Immature natural killer cell (primary cell): ENCODE results near the gene FAM118A. TPM values are rescaled to one million over a fixed set of nuclear protein-coding genes. Genes with fewer than 3 reads are reported as not detected.
"Not testable (repeated sequence)": the region's sequence is repeated elsewhere in the genome, so short reads cannot be mapped to it uniquely, and the experiment has no call there.

Experiments used
- DNase-seq, 3 donors: peaks; one replicate each; pipeline ENCODE4 v3.0.0; 2022; ENCODE audit warnings: mixed read lengths in 1 of 3
- H3K27ac Mint-ChIP-seq, 6 donors: one replicate each; pipeline ENCODE4 v1.8.0; 2020; ENCODE audit warnings: mixed read lengths in 6 of 6, mild to moderate bottlenecking in 5 of 6, inconsistent platforms in 4 of 6, moderate library complexity in 3 of 6
- H3K27me3 Mint-ChIP-seq, 3 donors: one replicate each; pipeline ENCODE4 v1.8.0; 2020 to 2021; ENCODE audit warnings: low read depth in 3 of 3, mild to moderate bottlenecking in 3 of 3, mixed read lengths in 3 of 3, moderate library complexity in 3 of 3, inconsistent platforms in 1 of 3
- H3K36me3 Mint-ChIP-seq, 3 donors: one replicate each; pipeline ENCODE4 v1.8.0; 2020; ENCODE audit warnings: mixed read lengths in 3 of 3, inconsistent platforms in 2 of 3, mild to moderate bottlenecking in 2 of 3
- H3K4me1 Mint-ChIP-seq, 2 donors: one replicate each; pipeline ENCODE4 v1.8.0; 2020; ENCODE audit warnings: inconsistent platforms in 2 of 2, mild to moderate bottlenecking in 2 of 2, mixed read lengths in 2 of 2, moderate library complexity in 1 of 2
- H3K4me3 Mint-ChIP-seq, 5 donors: one replicate each; pipeline ENCODE4 v1.8.0; 2020; ENCODE audit warnings: mild to moderate bottlenecking in 5 of 5, mixed read lengths in 5 of 5, inconsistent platforms in 3 of 5, moderate library complexity in 3 of 5
- H3K9me3 Mint-ChIP-seq, 6 donors: one replicate each; pipeline ENCODE4 v1.8.0; 2020; ENCODE audit warnings: mild to moderate bottlenecking in 6 of 6, mixed read lengths in 6 of 6, inconsistent platforms in 4 of 6, moderate library complexity in 3 of 6
- polyA plus RNA-seq, 3 donors: library from polyadenylated mRNA; unstranded; fragments of 300-500 nt; fragmentation: Illumina TruSeq; gene quantifications; one replicate each; pipeline ENCODE4 v1.2.3, GENCODE V29; 2021

The FAM118A gene
- polyA plus RNA-seq, 3 donors from 2014 or later = 10.6 to 33.9 (median 14.7) TPM

GRCh38 chr22:45357490-45357889 is 47.8 kb downstream of the FAM118A start:
- Mint-ChIP-seq H3K36me3 (no peaks in the 10 kb centered on the region), H3K27ac (no peak overlapping the region), H3K27me3 (peaks cover 0 to 11% (median 5%) of the 10 kb centered on the region in 3 donors), H3K4me3 (no peak overlapping the region), H3K9me3 (no peaks in the 10 kb centered on the region), H3K4me1 (no peaks in the 10 kb centered on the region)
- no peak for DNase-seq

- Mint-ChIP-seq H3K27ac (no peak overlapping the region), H3K9me3 (no peaks in the 10 kb centered on the region), H3K27me3 (peaks cover 0 to 11% (median 5%) of the 10 kb centered on the region in 3 donors), H3K4me1 (no peaks in the 10 kb centered on the region), H3K36me3 (no peaks in the 10 kb centered on the region), H3K4me3 (no peak overlapping the region)
- no peak for DNase-seq
Measured at GRCh38 chr22:45358127-45358526, 48.4 kb downstream of the FAM118A start.

- Mint-ChIP-seq H3K4me3 (no peak overlapping the region), H3K9me3 (no peaks in the 10 kb centered on the region), H3K27ac (no peak overlapping the region), H3K27me3 (peaks cover 3 to 13% (median 5%) of the 10 kb centered on the region in 3 donors), H3K36me3 (no peaks in the 10 kb centered on the region), H3K4me1 (no peaks in the 10 kb centered on the region)
- no peak for DNase-seq
Measured at GRCh38 chr22:45359627-45360026, 49.9 kb downstream of the FAM118A start.

- peaks cover 3 to 8% (median 4%) of the 10 kb centered on the region in 3 donors for H3K27me3 Mint-ChIP-seq
- H3K4me1 Mint-ChIP-seq = no peaks in the 10 kb centered on the region
- peaks cover 1 to 15% (median 6%) of the 10 kb centered on the region in 6 donors for H3K9me3 Mint-ChIP-seq
- no peak overlapping the region for H3K27ac Mint-ChIP-seq
- no peak overlapping the region for H3K4me3 Mint-ChIP-seq
- no peak for DNase-seq
- peaks cover 4 to 7% (median 7%) of the 10 kb centered on the region in 3 donors for H3K36me3 Mint-ChIP-seq
Measured at GRCh38 chr22:45366713-45367112, 57.0 kb downstream of the FAM118A start.

GRCh38 chr22:45373592-45373991 is 63.9 kb downstream of the FAM118A start:
- H3K4me3 Mint-ChIP-seq, DNase-seq, H3K27me3 Mint-ChIP-seq, H3K27ac Mint-ChIP-seq, H3K36me3 Mint-ChIP-seq, H3K9me3 Mint-ChIP-seq, H3K4me1 Mint-ChIP-seq: not testable (repeated sequence)

- H3K27me3 Mint-ChIP-seq = peaks cover 0 to 2% (median 1%) of the 10 kb centered on the region in 3 donors
- peaks cover 0 to 7% of the 10 kb centered on the region in 2 donors for H3K4me1 Mint-ChIP-seq
- H3K36me3 Mint-ChIP-seq = no peaks in the 10 kb centered on the region
- no peak overlapping the region for H3K4me3 Mint-ChIP-seq
- H3K9me3 Mint-ChIP-seq = no peaks in the 10 kb centered on the region
- no peak overlapping the region for H3K27ac Mint-ChIP-seq
- DNase-seq = no peak
Measured at GRCh38 chr22:45376009-45376408, 66.3 kb downstream of the FAM118A start.

- peaks cover 0 to 2% (median 1%) of the 10 kb centered on the region in 3 donors for H3K27me3 Mint-ChIP-seq
- H3K4me3 Mint-ChIP-seq = no peak overlapping the region
- no peak for DNase-seq
- H3K9me3 Mint-ChIP-seq = no peaks in the 10 kb centered on the region
- no peak overlapping the region for H3K27ac Mint-ChIP-seq
- H3K36me3 Mint-ChIP-seq = no peaks in the 10 kb centered on the region
- peaks cover 0 to 7% of the 10 kb centered on the region in 2 donors for H3K4me1 Mint-ChIP-seq
Measured at GRCh38 chr22:45376703-45377102, 67.0 kb downstream of the FAM118A start.

- no peak overlapping the region for H3K4me3 Mint-ChIP-seq
- peaks cover 0 to 3% (median 0%) of the 10 kb centered on the region in 3 donors for H3K27me3 Mint-ChIP-seq
- H3K4me1 Mint-ChIP-seq = peaks cover 0 to 7% of the 10 kb centered on the region in 2 donors
- peaks cover 0 to 2% (median 0%) of the 10 kb centered on the region in 3 donors for H3K36me3 Mint-ChIP-seq
- no peaks in the 10 kb centered on the region for H3K9me3 Mint-ChIP-seq
- DNase-seq = no peak
- H3K27ac Mint-ChIP-seq = no peak overlapping the region
Measured at GRCh38 chr22:45381348-45381747, 71.6 kb downstream of the FAM118A start.

GRCh38 chr22:45389546-45389945 is 79.8 kb downstream of the FAM118A start:
- Mint-ChIP-seq H3K27me3 (peaks cover 0 to 7% (median 3%) of the 10 kb centered on the region in 3 donors), H3K4me3 (no peak overlapping the region), H3K27ac (no peak overlapping the region), H3K36me3 (no peaks in the 10 kb centered on the region), H3K4me1 (no peaks in the 10 kb centered on the region), H3K9me3 (no peaks in the 10 kb centered on the region)
- no peak for DNase-seq

Other genes with a start within 250 kb of the FAM118A start
- gene NUP50, start 146.0 kb upstream of the FAM118A start, polyA plus RNA-seq = 10 to 100 TPM; 16.6 to 56.0 (median 26.1) TPM
- 1 to 10 TPM; 2.2 to 6.2 (median 4.5) TPM for gene KIAA0930, start 69.0 kb upstream of the FAM118A start, polyA plus RNA-seq
- 1 to 10 TPM in 2 of 3 donors, not detected in 1; 2.7 to 6.4 TPM for gene UPK3A, start 25.0 kb upstream of the FAM118A start, polyA plus RNA-seq
- gene SMC1B, start 103.7 kb downstream of the FAM118A start, polyA plus RNA-seq = under 1 TPM in 1 of 3 donors, not detected in 2; 0.21 TPM
- under 1 TPM in 1 of 3 donors, not detected in 2; 0.13 TPM for gene RIBC2, start 103.8 kb downstream of the FAM118A start, polyA plus RNA-seq
- not detected for gene FBLN1, start 192.9 kb downstream of the FAM118A start, polyA plus RNA-seq